Suprapubic skin (tissue), 3 donors: ENCODE data around the gene ZNF808.

Experiments
- EP300 ChIP-seq: sonication (generic); formaldehyde crosslinking; IDR thresholded peaks from one replicate; pipeline ENCODE4 v1.6.1; 2017; ENCODE audit warnings: antibody characterized with exemption
- POLR2A ChIP-seq, 2 donors: fragments of 450-650 bp; IDR thresholded peaks; one replicate each; pipeline ENCODE4 v1.6.1; 2017; ENCODE audit warnings: antibody characterized with exemption in 2 of 2, mild to moderate bottlenecking in 2 of 2, moderate library complexity in 2 of 2
- TF ChIP-seq, protein P1 (sequence below), 2 donors: fragments of 200-600 bp in 1 of 2; fragments of 450-650 bp in 1 of 2; sonication (generic) in 1 of 2; IDR thresholded peaks; one replicate each; pipeline ENCODE4 v1.5.1; 2016 to 2019; ENCODE audit warnings: antibody characterized with exemption in 2 of 2, mild to moderate bottlenecking in 1 of 2, moderate library complexity in 1 of 2

DNA sequence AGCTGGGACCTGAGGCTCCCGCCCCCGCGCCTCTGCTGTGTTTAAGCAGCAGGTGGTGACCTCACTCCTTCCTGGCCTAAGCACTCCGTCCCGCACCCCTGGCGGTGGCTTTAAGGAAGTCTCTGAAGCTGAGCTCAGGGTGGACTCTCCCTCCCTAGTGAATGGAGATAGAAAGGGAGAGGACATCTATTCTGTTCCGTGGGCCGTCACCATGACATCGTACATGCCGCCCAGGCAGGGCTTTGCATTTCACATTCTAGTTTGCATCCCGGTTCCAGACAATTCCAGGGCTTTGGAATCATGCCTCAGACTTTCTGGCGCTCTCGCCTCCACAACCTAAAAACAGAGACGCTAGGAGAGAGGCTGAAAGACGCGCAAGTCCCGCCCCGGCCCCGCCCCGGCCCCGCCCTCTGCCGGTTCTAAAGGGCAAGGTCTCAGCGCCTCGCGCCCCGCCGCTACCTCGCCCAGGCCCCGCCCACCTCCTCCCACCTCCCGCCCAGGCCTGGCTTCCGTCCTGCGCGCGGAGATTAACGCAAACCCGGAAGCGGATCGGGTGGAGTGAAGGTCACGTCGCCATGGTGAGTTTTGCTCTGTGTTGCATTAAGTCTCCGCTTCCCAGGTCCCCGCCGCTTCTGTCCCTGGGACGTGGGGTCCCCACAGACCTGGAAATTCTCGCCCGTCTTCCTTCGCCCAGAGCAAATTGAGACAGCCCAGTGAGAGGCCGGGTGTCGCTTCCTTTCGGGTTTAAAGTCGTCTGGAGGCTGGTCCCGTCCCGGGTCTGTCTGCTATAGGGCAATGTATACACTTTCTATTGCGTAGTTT lies at the start of gene ZNF808:
- TF ChIP-seq, protein P1, sequence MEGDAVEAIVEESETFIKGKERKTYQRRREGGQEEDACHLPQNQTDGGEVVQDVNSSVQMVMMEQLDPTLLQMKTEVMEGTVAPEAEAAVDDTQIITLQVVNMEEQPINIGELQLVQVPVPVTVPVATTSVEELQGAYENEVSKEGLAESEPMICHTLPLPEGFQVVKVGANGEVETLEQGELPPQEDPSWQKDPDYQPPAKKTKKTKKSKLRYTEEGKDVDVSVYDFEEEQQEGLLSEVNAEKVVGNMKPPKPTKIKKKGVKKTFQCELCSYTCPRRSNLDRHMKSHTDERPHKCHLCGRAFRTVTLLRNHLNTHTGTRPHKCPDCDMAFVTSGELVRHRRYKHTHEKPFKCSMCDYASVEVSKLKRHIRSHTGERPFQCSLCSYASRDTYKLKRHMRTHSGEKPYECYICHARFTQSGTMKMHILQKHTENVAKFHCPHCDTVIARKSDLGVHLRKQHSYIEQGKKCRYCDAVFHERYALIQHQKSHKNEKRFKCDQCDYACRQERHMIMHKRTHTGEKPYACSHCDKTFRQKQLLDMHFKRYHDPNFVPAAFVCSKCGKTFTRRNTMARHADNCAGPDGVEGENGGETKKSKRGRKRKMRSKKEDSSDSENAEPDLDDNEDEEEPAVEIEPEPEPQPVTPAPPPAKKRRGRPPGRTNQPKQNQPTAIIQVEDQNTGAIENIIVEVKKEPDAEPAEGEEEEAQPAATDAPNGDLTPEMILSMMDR (IDR thresholded peaks at IDR 0.05), result peak; percentile 28 to 45
- TF ChIP-seq EP300 (no peak), POLR2A (IDR thresholded peaks at IDR 0.05) (peak in 1 of 2 donors; percentile 50)
